ENCODE measurements around the gene GPATCH4. TPM values are rescaled to one million over a fixed set of nuclear protein-coding genes. Genes with fewer than 3 reads are reported as not detected.
"Not testable (repeated sequence)": the region's sequence is repeated elsewhere in the genome, so short reads cannot be mapped to it uniquely, and the experiment has no call there.

The GPATCH4 gene
- total RNA-seq, 2 experiments from 2014 or later = 43.9 to 44.7 TPM

GRCh38 chr1:156595016-156595415 lies 6.3 kb downstream of the GPATCH4 start:
- CTCF ChIA-PET = interaction anchor here (1.4 to 1.6 kb wide), 2 partner anchors 14 to 149 kb away, joined by 6 read pairs; no protein-coding TSS in a partner anchor
- Mint-ChIP-seq H3K4me3 (no peak overlapping the region), H3K4me1 (ENCODE audit: low read depth) (peaks cover 37% of the 10 kb centered on the region), H3K9me3 (ENCODE audit: insufficient read depth) (no peaks in the 10 kb centered on the region), H3K27ac (peak overlapping the region; percentile 37), H3K36me3 (ENCODE audit: low read depth) (peaks cover 42% of the 10 kb centered on the region), H3K27me3 (ENCODE audit: low read depth) (no peaks in the 10 kb centered on the region)
- no peak for DNase-seq
- ATAC-seq = no peak
- POLR2A ChIA-PET = no interaction called here

- ChIA-PET CTCF (interaction anchor here (0.9 to 3.8 kb wide), 9 partner anchors 10 to 209 kb away, joined by 3 to 21 read pairs (median 4); partner anchors contain the start of gene MEF2D), POLR2A (no interaction called here)
- Mint-ChIP-seq H3K36me3 (ENCODE audit: low read depth) (peaks cover 39% of the 10 kb centered on the region), H3K4me3 (no peak overlapping the region), H3K27ac (no peak overlapping the region), H3K27me3 (ENCODE audit: low read depth) (no peaks in the 10 kb centered on the region), H3K9me3 (ENCODE audit: insufficient read depth) (no peaks in the 10 kb centered on the region), H3K4me1 (ENCODE audit: low read depth) (peaks cover 32% of the 10 kb centered on the region)
- ATAC-seq = no peak
- no peak for DNase-seq
Observed at GRCh38 chr1:156594190-156594589, 7.1 kb downstream of the GPATCH4 start.

- Mint-ChIP-seq H3K36me3 (ENCODE audit: low read depth) (peaks cover 35% of the 10 kb centered on the region), H3K4me1 (ENCODE audit: low read depth) (peaks cover 27% of the 10 kb centered on the region), H3K27ac (no peak overlapping the region), H3K27me3 (ENCODE audit: low read depth) (no peaks in the 10 kb centered on the region), H3K9me3 (ENCODE audit: insufficient read depth) (no peaks in the 10 kb centered on the region), H3K4me3 (no peak overlapping the region)
- ChIA-PET CTCF (interaction anchor here (0.7 to 3.8 kb wide), 11 partner anchors 11 to 208 kb away, joined by 3 to 21 read pairs (median 3); partner anchors contain the start of gene MEF2D), POLR2A (interaction anchor here (0.9 kb wide), 1 partner anchor 11 kb away, joined by 3 read pairs; no protein-coding TSS in a partner anchor)
- ATAC-seq (no peak), DNase-seq (no peak)
Observed at GRCh38 chr1:156593661-156593989, 7.7 kb downstream of the GPATCH4 start.

- Mint-ChIP-seq H3K4me1 (ENCODE audit: low read depth) (peaks cover 24% of the 10 kb centered on the region), H3K27ac (peak overlapping the region; percentile 79), H3K9me3 (ENCODE audit: insufficient read depth) (no peaks in the 10 kb centered on the region), H3K36me3 (ENCODE audit: low read depth) (peaks cover 29% of the 10 kb centered on the region), H3K4me3 (peak overlapping the region; percentile 82), H3K27me3 (ENCODE audit: low read depth) (no peaks in the 10 kb centered on the region)
- POLR2A ChIA-PET = interaction anchor here (0.6 to 1.0 kb wide), 4 partner anchors 11 to 281 kb away, joined by 3 to 4 read pairs (median 3); partner anchors contain the start of gene MEF2D
- DNase-seq = no peak
- ATAC-seq = no peak
- CTCF ChIA-PET = interaction anchor here (0.7 to 3.8 kb wide), 11 partner anchors 11 to 208 kb away, joined by 3 to 21 read pairs (median 3); partner anchors contain the start of gene MEF2D
Observed at GRCh38 chr1:156592910-156593660, 8.2 kb downstream of the GPATCH4 start.

- Mint-ChIP-seq H3K36me3 (ENCODE audit: low read depth) (peaks cover 27% of the 10 kb centered on the region), H3K27me3 (ENCODE audit: low read depth) (no peaks in the 10 kb centered on the region), H3K4me3 (peak overlapping the region; percentile 82), H3K4me1 (ENCODE audit: low read depth) (peaks cover 24% of the 10 kb centered on the region), H3K9me3 (ENCODE audit: insufficient read depth) (no peaks in the 10 kb centered on the region), H3K27ac (peak overlapping the region; percentile 79)
- ChIA-PET POLR2A (interaction anchor here (0.6 to 2.0 kb wide), 8 partner anchors 8 to 99 kb away, joined by 3 to 19 read pairs (median 5); partner anchors contain the start of genes GPATCH4, IQGAP3 and MEF2D), CTCF (interaction anchor here (0.8 to 3.8 kb wide), 14 partner anchors 8 to 206 kb away, joined by 3 to 24 read pairs (median 5); partner anchors contain the start of gene GPATCH4)
- ATAC-seq (no peak), DNase-seq (no peak)
Observed at GRCh38 chr1:156592158-156592909, 8.9 kb downstream of the GPATCH4 start.

GRCh38 chr1:156591432-156592157 lies 9.7 kb downstream of the GPATCH4 start, which contains the start of gene NAXE:
TSS of gene NAXE (plus strand) at chr1:156591776. CDS start at chr1:156591805, 29 bp downstream.
- CTCF ChIA-PET = interaction anchor here (0.8 to 3.8 kb wide), 17 partner anchors 8 to 206 kb away, joined by 3 to 24 read pairs (median 5); partner anchors contain the start of gene GPATCH4
- no peaks in the 10 kb centered on the region for H3K27me3 Mint-ChIP-seq (ENCODE audit: low read depth)
- H3K36me3 Mint-ChIP-seq (ENCODE audit: low read depth) = peaks cover 25% of the 10 kb centered on the region
- DNase-seq = peak; percentile 74
- peak; percentile 96 for ATAC-seq
- H3K4me3 Mint-ChIP-seq = peak within 1 kb of the TSS; percentile 82
- POLR2A ChIA-PET = interaction anchor here (0.6 to 2.0 kb wide), 11 partner anchors 8 to 122 kb away, joined by 3 to 19 read pairs (median 4); partner anchors contain the start of genes GPATCH4, IQGAP3 and MEF2D
- H3K4me1 Mint-ChIP-seq (ENCODE audit: low read depth) = peaks cover 24% of the 10 kb centered on the region
- no peaks in the 10 kb centered on the region for H3K9me3 Mint-ChIP-seq (ENCODE audit: insufficient read depth)
- peak within 1 kb of the TSS; percentile 87 for H3K27ac Mint-ChIP-seq

- ATAC-seq (no peak), DNase-seq (no peak)
- peaks cover 24% of the 10 kb centered on the region for H3K4me1 Mint-ChIP-seq (ENCODE audit: low read depth)
- POLR2A ChIA-PET = interaction anchor here (0.6 to 2.0 kb wide), 10 partner anchors 9 to 122 kb away, joined by 3 to 19 read pairs (median 4); partner anchors contain the start of genes GPATCH4, IQGAP3 and MEF2D
- no peaks in the 10 kb centered on the region for H3K9me3 Mint-ChIP-seq (ENCODE audit: insufficient read depth)
- peak overlapping the region; percentile 87 for H3K27ac Mint-ChIP-seq
- peak overlapping the region; percentile 82 for H3K4me3 Mint-ChIP-seq
- H3K27me3 Mint-ChIP-seq (ENCODE audit: low read depth) = no peaks in the 10 kb centered on the region
- CTCF ChIA-PET = interaction anchor here (0.8 to 3.8 kb wide), 17 partner anchors 8 to 205 kb away, joined by 3 to 24 read pairs (median 5); partner anchors contain the start of gene GPATCH4
- peaks cover 27% of the 10 kb centered on the region for H3K36me3 Mint-ChIP-seq (ENCODE audit: low read depth)
Observed at GRCh38 chr1:156591181-156591431, 10.2 kb downstream of the GPATCH4 start.

- peak overlapping the region; percentile 87 for H3K27ac Mint-ChIP-seq
- H3K4me3 Mint-ChIP-seq = peak overlapping the region; percentile 82
- CTCF ChIA-PET = interaction anchor here (0.8 to 3.8 kb wide), 17 partner anchors 8 to 205 kb away, joined by 3 to 24 read pairs (median 5); partner anchors contain the start of gene GPATCH4
- H3K4me1 Mint-ChIP-seq (ENCODE audit: low read depth) = peaks cover 24% of the 10 kb centered on the region
- H3K9me3 Mint-ChIP-seq (ENCODE audit: insufficient read depth) = no peaks in the 10 kb centered on the region
- POLR2A ChIA-PET = interaction anchor here (0.9 to 2.0 kb wide), 8 partner anchors 9 to 110 kb away, joined by 3 to 19 read pairs (median 6); partner anchors contain the start of genes GPATCH4, IQGAP3 and MEF2D
- DNase-seq = no peak
- H3K36me3 Mint-ChIP-seq (ENCODE audit: low read depth) = peaks cover 25% of the 10 kb centered on the region
- ATAC-seq = no peak
- no peaks in the 10 kb centered on the region for H3K27me3 Mint-ChIP-seq (ENCODE audit: low read depth)
Observed at GRCh38 chr1:156590326-156591180, 10.7 kb downstream of the GPATCH4 start.

GRCh38 chr1:156589546-156589945 lies 11.7 kb downstream of the GPATCH4 start:
- Mint-ChIP-seq H3K27me3 (ENCODE audit: low read depth) (no peaks in the 10 kb centered on the region), H3K36me3 (ENCODE audit: low read depth) (peaks cover 21% of the 10 kb centered on the region), H3K4me1 (ENCODE audit: low read depth) (peaks cover 26% of the 10 kb centered on the region), H3K9me3 (ENCODE audit: insufficient read depth) (no peaks in the 10 kb centered on the region), H3K27ac (no peak overlapping the region), H3K4me3 (no peak overlapping the region)
- ChIA-PET CTCF (interaction anchor here (0.6 to 6.7 kb wide), 8 partner anchors 11 to 204 kb away, joined by 3 to 29 read pairs (median 4); partner anchors contain the start of gene MEF2D), POLR2A (no interaction called here)
- ATAC-seq = no peak
- DNase-seq = no peak

GRCh38 chr1:156587927-156588326 lies 13.4 kb downstream of the GPATCH4 start:
- H3K27ac Mint-ChIP-seq; H3K9me3 Mint-ChIP-seq (ENCODE audit: insufficient read depth); ATAC-seq; DNase-seq; H3K4me3 Mint-ChIP-seq; H3K27me3 Mint-ChIP-seq (ENCODE audit: low read depth): not testable (repeated sequence)
- POLR2A ChIA-PET = interaction anchor here (0.8 kb wide), 1 partner anchor 43 kb away, joined by 3 read pairs; no protein-coding TSS in a partner anchor
- Mint-ChIP-seq H3K4me1 (ENCODE audit: low read depth) (peaks cover 36% of the 10 kb centered on the region), H3K36me3 (ENCODE audit: low read depth) (peaks cover 21% of the 10 kb centered on the region)
- CTCF ChIA-PET = interaction anchor here (1.4 to 6.7 kb wide), 2 partner anchors 20 to 36 kb away, joined by 4 to 29 read pairs; no protein-coding TSS in a partner anchor

Measured in activated CD8-positive, alpha-beta T cell treated with anti-CD3 and anti-CD28 coated beads, Interleukin-2, amount 10 ng/mL, durations not matched to agents 7 days and 5 days (primary cell).